GM19372 (cell line): ENCODE data around the gene NDUFB10.
"Not testable (repeated sequence)": the region's sequence is repeated elsewhere in the genome, so short reads cannot be mapped to it uniquely, and the experiment has no call there.

Experiments used
- ATAC-seq: cut with Tn5 transposase; IDR thresholded peaks from one replicate; pipeline ENCODE4 v1.9.1; 2021; ENCODE audit warnings: mild to moderate bottlenecking, low read depth, moderate library complexity; ENCODE audit not compliant: unreplicated experiment

NDUFB10 gene

DNA sequence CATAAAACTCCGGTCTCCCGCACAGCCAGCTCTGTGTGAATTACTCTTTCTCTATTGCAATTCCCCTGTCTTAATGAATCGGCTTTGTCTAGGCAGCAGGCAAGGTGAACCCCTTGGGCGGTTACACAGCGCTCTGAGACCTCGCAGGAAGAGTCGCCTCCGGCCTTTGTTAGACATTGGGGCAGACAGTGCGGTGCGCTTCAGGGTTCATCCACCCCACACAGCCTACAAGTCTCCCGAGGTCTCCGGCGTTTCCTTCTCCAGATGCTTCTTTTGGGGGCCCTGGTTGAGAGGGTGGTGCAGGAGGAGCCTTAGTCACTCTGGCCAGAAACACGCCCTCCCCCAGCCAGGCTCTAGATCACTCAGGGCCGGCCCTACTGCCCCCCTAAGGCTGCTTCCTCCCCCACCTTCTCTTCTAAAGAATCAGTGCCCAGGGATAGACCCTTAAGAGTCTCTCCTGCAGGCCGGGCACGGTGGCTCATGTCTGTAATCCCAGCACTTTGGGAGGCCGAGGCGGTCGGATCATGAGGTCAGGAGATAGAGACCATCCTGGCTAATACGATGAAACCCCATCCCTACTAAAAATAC, 14.6 kb upstream of the NDUFB10 start:
- no peak for ATAC-seq

DNA sequence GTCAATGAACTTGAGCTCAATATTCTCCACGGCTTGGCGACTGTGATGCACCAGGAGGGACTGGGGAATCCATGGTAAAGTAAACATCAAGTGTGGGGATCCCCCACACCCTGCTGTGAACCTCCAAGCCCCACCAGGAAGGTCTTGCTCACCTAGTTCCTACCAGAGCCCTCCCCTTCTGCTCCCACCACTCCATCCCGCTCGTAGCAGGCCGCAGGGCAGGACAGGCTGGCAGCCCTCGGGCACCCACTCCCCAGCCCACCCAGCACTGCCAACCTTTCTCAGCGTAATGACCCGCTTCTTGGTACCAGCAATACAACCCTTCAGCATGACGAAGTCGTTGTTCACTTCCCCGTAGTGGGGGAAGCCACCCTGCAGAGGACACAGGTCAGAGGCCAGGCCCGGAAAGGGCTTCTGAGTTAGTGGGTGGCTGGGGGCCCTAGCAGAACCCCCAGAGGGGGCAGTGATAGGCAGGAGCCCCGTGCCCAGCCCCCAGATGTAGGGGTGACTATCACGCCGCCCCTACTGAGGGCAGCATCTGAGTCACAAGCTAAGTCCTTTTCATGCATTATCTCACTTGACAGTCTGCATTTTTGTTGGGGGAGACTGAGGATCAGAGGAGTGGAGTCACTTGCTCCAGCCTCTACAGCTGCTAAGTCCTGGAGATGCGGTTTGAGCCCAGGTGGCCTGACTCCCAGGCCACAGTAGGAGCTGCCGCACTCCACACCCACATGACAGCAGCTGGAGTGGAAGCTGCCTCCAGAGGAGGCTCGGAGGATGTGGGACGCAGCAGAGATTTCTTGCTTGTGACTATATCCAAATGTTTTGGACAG, 13.6 kb upstream of the NDUFB10 start:
- ATAC-seq: no peak

- no peak for ATAC-seq
Observed at GRCh38 chr16:1946495-1947368, 12.6 kb upstream of the NDUFB10 start.

- ATAC-seq: no peak
Observed at GRCh38 chr16:1947369-1947670, 12.0 kb upstream of the NDUFB10 start.

DNA sequence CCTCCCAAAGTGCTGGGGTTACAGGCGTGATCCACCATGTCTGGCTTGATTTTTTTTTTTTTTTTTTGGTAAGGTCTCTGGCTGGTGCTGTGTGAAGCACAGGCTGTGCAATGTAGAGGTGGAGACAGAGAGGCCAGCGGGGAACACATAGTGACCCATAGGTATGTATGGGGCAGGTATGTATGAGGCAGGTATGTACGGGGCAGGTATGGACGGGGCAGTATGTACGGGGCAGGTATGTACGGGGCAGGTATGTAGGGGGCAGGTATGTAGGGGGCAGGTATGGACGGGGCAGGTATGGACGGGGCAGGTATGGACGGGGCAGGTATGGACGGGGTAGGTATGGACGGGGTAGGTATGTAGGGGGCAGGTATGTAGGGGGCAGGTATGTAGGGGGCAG, 9.8 kb upstream of the NDUFB10 start:
- no peak for ATAC-seq

DNA sequence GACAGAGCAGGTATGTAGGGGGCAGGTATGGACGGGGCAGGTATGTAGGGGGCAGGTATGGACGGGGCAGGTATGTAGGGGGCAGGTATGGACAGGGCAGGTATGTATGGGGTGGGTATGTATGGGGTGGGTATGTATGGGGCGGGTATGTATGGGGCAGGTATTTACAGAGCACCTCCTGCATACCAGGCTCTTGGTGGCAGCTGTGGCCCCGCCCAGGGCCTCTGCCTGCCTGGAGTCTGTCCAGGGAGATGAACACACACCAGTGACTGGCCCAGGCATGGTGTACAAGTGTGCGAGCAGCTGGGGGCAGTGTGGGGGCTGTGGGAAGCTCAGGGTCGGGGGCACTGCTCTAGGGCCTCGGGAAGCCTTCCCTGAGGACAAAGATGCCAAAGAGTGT, 9.3 kb upstream of the NDUFB10 start:
- no peak for ATAC-seq

GRCh38 chr16:1950559-1950958, 8.8 kb upstream of the NDUFB10 start:
- no peak for ATAC-seq

DNA sequence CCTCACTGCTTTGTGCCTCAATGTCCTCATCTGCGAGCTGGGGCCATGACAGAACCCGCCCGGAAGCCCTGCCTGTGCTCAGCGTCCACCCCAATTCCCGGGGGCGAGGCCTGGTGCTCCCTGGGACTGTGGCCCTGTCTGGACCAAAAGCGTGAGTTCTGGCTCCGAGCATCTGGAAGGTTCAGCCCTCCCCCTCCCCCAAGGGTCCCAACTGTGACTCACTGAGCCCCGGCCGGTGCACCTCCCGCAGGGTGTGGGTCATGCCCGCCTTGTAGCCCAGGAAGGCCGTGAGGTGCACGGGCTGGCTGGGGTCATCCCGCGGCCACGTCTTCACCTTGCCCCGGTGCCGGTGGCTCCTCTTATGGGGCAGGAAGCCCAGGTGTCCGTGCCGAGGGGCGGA, 5.6 kb upstream of the NDUFB10 start:
- ATAC-seq: no peak

DNA sequence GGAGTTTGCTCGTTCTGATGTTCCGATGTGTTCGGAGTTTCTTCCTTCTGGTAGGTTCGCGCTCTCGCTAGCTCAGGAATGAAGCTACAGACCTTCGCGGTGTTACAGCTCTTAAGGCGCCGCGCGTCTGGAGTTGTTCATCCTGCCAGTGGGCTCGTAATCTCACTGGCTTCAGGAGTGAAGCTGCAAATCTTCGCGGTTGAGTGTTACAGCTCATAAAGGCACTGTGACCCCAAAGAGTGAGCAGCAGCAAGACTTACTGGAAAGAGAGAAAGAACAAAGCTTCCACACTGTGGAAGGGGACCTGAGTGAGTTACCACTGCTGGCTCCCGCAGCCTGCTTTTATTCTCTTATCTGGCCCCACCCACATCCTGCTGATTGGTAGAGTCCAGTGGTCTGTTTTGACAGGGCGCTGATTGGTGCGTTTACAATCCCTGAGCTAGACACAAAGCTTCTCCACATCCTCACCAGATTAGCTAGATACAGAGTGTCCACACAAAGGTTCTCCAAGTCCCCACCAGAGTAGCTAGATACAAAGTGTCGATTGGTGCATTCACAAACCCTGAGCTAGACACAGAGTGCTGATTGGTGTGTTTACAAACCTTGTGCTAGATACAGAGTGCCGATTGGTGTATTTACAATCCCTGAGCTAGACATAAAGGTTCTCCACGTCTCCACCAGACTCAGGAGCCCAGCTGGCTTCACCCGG, 1.8 kb upstream of the NDUFB10 start:
- not testable (repeated sequence) for ATAC-seq

DNA sequence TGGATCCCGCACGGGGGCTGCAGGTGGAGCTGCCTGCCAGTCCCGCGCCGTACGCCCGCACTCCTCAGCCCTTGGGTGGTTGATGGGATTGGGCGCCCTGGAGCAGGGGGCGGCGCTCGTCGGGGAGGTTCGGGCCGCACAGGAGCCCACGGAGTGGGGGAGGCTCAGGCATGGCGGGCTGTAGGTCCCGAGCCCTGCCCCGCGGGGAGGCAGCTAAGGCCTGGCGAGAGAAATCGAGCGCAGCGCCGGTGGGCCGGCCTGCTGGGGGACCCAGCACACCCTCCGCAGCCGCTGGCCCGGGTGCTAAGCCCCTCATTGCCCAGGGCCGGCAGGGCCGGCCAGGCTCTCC, 1.2 kb upstream of the NDUFB10 start:
- ATAC-seq: not testable (repeated sequence)

DNA sequence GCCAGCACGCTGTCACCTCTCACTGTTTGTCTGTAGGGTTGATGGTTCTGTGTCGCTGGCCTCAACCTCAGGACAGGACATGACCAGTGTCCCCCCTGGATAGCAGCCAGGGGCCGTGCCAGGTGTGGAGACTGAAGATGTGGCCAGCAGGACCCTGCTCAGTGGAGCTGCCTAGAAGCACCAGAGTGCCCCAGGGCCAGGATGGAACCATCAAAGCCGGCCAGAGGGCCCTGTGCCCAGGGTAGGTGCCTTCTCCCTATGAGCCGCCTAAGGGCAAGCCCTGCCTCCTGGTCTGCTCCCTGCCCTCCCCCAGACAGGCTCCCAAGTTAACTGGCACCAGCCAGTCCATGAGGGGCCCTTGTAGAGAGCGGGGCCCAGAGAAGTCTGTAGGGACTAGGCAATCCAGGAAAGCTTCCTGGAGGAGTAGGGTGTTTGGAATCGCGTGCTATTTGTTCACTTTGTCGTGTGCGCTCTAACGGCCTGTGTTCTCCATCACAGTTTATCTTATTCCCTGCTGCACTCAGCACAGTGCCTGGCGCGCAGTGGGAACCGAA, 546 bp upstream of the NDUFB10 start:
- ATAC-seq: peak; percentile 2

- ATAC-seq: no peak
Observed at GRCh38 chr16:1960665-1961630, 1.6 kb downstream of the NDUFB10 start.

DNA sequence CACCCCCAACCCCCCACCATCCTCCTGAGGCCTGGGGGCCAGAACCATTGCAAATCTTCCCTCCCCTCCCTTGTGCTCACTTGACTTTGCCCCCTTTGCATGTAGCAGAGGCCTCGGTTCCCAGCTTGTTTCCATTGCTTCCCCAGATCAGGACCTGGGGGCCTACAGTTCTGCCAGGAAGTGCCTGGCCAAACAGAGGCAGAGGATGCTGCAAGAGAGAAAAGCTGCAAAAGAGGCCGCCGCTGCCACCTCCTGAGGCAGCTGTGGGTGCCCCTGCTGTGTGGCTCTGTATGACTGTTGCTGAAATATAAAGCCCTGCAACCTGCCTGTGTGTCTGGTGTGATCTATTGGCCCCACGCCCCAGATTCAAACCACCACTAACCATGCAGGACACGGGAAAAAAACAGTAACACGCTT, 2.3 kb downstream of the NDUFB10 start:
- no peak for ATAC-seq

DNA sequence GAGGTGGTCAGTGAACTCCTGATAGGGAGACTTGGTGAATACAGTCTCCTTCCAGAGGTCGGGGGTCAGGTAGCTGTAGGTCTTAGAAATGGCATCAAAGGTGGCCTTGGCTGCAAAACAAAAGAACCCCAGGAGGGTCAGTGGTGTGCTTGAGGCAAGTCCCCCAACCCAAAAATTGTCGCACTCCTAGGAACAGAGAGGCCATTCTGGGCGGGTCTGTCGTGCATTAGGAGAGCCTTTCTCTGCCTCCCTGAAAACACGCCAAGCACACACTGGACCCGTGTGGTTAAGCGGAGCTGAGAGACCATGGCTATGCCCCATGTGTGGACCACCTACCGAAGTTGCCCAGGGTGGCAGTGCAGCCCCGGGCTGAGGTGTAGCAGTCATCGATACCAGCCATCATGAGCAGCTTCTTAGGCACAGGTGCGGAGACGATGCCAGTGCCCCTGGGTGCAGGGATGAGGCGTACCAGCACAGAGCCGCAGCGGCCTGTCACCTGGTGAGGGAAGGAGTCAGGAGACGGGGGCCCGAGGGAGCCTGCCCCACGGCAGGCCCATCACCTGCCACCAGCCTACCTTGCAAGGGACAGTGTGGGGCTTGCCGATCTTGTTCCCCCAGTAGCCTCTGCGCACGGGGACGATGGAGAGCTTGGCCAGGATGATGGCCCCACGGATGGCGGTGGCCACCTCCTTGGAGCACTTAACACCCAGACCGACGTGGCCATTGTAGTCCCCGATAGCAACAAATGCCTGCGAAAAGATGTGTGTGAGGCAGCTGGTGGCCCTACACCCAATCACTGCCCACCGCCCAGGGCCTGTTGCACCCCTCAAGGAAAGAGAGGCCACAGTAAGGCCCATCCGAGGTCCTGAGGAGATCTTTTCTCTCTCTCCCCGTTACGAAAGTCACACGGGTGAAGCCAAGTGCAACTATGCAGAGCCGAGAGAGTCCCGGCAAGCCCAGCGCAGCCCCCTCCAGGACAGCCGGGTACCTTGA, 3.1 kb downstream of the NDUFB10 start:
- not testable (repeated sequence) for ATAC-seq

DNA sequence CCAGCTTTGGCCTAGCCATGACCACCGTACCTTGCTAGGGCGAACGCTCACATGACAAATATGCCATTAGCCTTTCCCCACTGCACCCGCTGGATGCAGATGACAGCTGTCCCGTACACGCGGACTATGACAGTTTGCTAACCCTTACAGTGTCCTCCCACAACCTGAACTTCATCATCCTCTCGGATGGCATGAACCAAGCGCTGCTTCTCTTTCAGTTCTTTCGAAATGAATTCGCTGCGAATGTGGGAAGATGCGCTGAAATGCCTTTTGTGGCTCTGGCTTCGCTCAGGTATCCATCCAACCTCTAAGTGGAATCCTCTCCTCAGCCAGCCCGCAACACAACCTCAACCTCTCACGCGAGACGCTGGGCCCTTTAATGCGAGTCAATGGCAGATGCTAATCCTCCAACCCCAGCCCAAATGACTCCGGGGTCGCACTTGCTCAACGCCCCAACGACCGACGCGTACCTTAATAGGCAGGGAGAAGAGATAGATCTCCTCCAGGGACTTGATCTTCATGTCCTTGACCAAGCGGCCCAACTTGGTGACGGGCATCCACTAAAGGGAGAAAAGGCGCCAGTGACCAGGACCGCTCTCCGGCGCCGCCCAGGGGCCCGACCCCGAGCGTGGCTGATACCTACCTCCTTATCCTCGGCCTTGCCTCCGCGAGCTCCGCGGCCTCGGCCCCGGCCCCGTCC, 4.6 kb downstream of the NDUFB10 start:
- ATAC-seq: peak; percentile 5

DNA sequence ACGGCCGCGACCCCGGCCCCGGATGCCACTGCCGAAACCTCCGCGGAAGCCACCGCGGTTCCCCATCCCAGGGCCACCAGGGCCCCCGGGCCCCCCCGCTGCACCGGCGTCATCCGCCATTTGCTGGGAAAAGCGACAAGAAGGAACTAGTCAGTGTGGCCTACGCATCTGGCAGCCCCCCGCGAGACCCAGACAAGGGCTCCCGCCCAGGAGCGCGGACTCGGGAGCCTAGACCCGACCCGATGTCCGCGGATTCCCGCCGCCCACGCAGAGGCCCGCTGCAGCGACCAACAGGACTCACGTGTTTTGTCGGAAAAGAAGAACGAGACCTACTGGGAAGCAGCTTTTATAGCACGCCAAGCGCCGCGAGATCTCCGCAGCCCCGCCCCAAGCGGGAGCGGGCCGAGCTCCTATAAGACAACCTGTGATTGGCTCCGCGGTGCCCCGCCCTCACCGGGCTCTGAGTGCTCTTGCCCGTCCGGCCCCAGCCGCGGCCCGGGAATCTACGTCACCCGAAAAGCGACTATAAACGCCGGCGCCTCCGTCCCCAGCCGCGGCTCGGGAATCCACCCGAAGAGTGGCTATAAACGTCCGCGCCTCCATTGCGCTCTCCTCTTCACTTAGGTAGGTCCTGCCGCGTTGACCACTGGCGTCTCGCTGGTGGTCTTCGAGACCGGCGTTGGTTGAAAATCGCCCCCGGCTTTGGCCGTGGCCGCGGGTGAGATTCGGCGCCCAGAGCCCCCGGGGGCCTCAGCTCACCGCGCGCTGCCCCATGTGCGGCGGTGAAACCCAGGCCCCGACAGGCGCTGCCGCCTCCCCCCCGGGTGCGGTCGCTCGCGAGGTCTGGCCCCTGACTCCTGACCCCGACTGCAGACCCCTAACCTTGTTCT, 5.4 kb downstream of the NDUFB10 start, which contains the start of gene RPS2:
RPS2 (minus strand) TSS at position 321 of the 890 bp plus-strand sequence; CDS start at position 120, 201 bp downstream.
- peak; percentile 83 for ATAC-seq
